ENCODE data around the gene CTSW. TPM values are rescaled to one million over a fixed set of nuclear protein-coding genes. Genes with fewer than 3 reads are reported as not detected.
A peak's percentile ranks its signal among the peaks of the same experiment; 100 is the strongest.
"Not testable (repeated sequence)": the region's sequence is repeated elsewhere in the genome, so short reads cannot be mapped to it uniquely, and the experiment has no call there.

Gene CTSW
- total RNA-seq (2021; ENCODE audit: unreplicated experiment) (not detected), Bru-seq, nascent RNA (not detected), BruChase-seq, experiment 1, labeled RNA remaining after a 2-hour chase (not detected), BruChase-seq, experiment 2, labeled RNA remaining after a 6-hour chase (not detected)
- not detected for polyA plus RNA-seq (2012; ENCODE audit: insufficient read length)
- long read RNA-seq, partial matches to known transcripts = 0 of 20 reads
- long read RNA-seq, other reads (novel, unspliced or antisense) = 20 of 20 reads

- Histone ChIP-seq H3K4me3 (ENCODE audit: low read depth in 2 of 2, low read length in 2 of 2) (no peak within 1 kb of the TSS), H3K27ac (ENCODE audit: low read length) (no peak within 1 kb of the TSS), H3K4me1 (ENCODE audit: control insufficient read depth, insufficient read depth, low read length) (peaks cover under 1% of the 10 kb centered on the region; the same call in 1 of the 2 replicates), H3K27me3 (ENCODE audit: control insufficient read depth, insufficient read depth, low read length) (no peaks in the 10 kb centered on the region), H3K9me3 (ENCODE audit: control insufficient read depth, insufficient read depth, low read depth, low read length) (no peaks in the 10 kb centered on the region), H3K36me3 (ENCODE audit: control insufficient read depth, insufficient read depth, low read length) (peaks cover 4% of the 10 kb centered on the region; the same call in 1 of the 2 replicates)
- in situ Hi-C loops (cut with HindIII; ENCODE audit: low pct_unique_long_range_greater_than_20kb, low sequenced_read_pairs) = no loop called here
- BruUV-seq (replicated peaks) = no TSS peak
- POLR2A ChIA-PET = no interaction called here
- ATAC-seq = 0 out of 2 replicates have a peak, but pooled peaks have one; percentile 2
- intact Hi-C loops (cut with micrococcal nuclease; ENCODE audit: unreplicated experiment) = no loop called here
- DNase-seq (ENCODE audit: low read depth, low spot score) = no peak
- TF ChIP-seq CTCF (IDR thresholded peaks at IDR 0.05) = no peak
- 0 out of 2 replicates have a peak, but pooled peaks have one; percentile 48 for TF ChIP-seq POLR2AphosphoS5 (IDR thresholded peaks at IDR 0.05; ENCODE audit: low read depth, low read length)
- TF ChIP-seq, protein P1, sequence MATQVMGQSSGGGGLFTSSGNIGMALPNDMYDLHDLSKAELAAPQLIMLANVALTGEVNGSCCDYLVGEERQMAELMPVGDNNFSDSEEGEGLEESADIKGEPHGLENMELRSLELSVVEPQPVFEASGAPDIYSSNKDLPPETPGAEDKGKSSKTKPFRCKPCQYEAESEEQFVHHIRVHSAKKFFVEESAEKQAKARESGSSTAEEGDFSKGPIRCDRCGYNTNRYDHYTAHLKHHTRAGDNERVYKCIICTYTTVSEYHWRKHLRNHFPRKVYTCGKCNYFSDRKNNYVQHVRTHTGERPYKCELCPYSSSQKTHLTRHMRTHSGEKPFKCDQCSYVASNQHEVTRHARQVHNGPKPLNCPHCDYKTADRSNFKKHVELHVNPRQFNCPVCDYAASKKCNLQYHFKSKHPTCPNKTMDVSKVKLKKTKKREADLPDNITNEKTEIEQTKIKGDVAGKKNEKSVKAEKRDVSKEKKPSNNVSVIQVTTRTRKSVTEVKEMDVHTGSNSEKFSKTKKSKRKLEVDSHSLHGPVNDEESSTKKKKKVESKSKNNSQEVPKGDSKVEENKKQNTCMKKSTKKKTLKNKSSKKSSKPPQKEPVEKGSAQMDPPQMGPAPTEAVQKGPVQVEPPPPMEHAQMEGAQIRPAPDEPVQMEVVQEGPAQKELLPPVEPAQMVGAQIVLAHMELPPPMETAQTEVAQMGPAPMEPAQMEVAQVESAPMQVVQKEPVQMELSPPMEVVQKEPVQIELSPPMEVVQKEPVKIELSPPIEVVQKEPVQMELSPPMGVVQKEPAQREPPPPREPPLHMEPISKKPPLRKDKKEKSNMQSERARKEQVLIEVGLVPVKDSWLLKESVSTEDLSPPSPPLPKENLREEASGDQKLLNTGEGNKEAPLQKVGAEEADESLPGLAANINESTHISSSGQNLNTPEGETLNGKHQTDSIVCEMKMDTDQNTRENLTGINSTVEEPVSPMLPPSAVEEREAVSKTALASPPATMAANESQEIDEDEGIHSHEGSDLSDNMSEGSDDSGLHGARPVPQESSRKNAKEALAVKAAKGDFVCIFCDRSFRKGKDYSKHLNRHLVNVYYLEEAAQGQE (IDR thresholded peaks at IDR 0.05; ENCODE audit: insufficient read depth in 1 of 2, low read depth in 2 of 2, low read length in 1 of 2) = no peak
- TF ChIP-seq TCF7L2 (IDR thresholded peaks at IDR 0.05; ENCODE audit: low read depth, low read length) = no peak
- TF ChIP-seq SIN3A (IDR thresholded peaks at IDR 0.05; ENCODE audit: borderline replicate concordance, insufficient read depth, low read depth, low read length) = no peak
- CTCF ChIA-PET = no interaction called here
These were observed at the start of gene CTSW for GRCh38 chr11:65879617-65880016. CTSW (plus strand) TSS chr11:65879837; CDS start chr11:65879855, 18 bp downstream.

GRCh38 chr11:65832231-65832630 lies 47.4 kb upstream of the CTSW start:
- H3K4me1 ChIP-seq (ENCODE audit: control insufficient read depth, insufficient read depth, low read length); intact Hi-C loops (cut with micrococcal nuclease; ENCODE audit: unreplicated experiment); ATAC-seq; CTCF ChIA-PET; POLR2A ChIA-PET; H3K36me3 ChIP-seq (ENCODE audit: control insufficient read depth, insufficient read depth, low read length); BruUV-seq (replicated peaks); H3K27me3 ChIP-seq (ENCODE audit: control insufficient read depth, insufficient read depth, low read length); H3K27ac ChIP-seq (ENCODE audit: low read length); H3K4me3 ChIP-seq (ENCODE audit: low read depth in 2 of 2, low read length in 2 of 2); in situ Hi-C loops (cut with HindIII; ENCODE audit: low pct_unique_long_range_greater_than_20kb, low sequenced_read_pairs); DNase-seq (ENCODE audit: low read depth, low spot score); H3K9me3 ChIP-seq (ENCODE audit: control insufficient read depth, insufficient read depth, low read depth, low read length): not testable (repeated sequence)

Measured in Panc1 (cell line).